NCI-H1436 (cell line): ENCODE measurements around the gene NAA30.
"Not testable (repeated sequence)": the region's sequence is repeated elsewhere in the genome, so short reads cannot be mapped to it uniquely, and the experiment has no call there.

Experiments
- DNase-seq: peaks from one replicate; lab custom pipeline; 2025; lab: John Stamatoyannopoulos, UW

The NAA30 gene

GRCh38 chr14:57390037-57390805 is at the start of gene NAA30:
NAA30 (plus strand) TSS chr14:57390586; CDS start chr14:57390958, 372 bp downstream.
- DNase-seq: peak; percentile 93

- DNase-seq: not testable (repeated sequence)
Measured at GRCh38 chr14:57343545-57344297, 46.7 kb upstream of the NAA30 start.

- no peak for DNase-seq
Measured at GRCh38 chr14:57345106-57345505, 45.3 kb upstream of the NAA30 start.

GRCh38 chr14:57346741-57347140 is 43.6 kb upstream of the NAA30 start:
- DNase-seq: peak; percentile 61

GRCh38 chr14:57352396-57353170 is 37.8 kb upstream of the NAA30 start:
- no peak for DNase-seq

GRCh38 chr14:57355081-57355800 is 35.1 kb upstream of the NAA30 start:
- DNase-seq: no peak

GRCh38 chr14:57362361-57362760 is 28.0 kb upstream of the NAA30 start:
- DNase-seq: no peak

GRCh38 chr14:57364659-57365450 is 25.5 kb upstream of the NAA30 start:
- no peak for DNase-seq

- DNase-seq: not testable (repeated sequence)
Measured at GRCh38 chr14:57370187-57370586, 20.2 kb upstream of the NAA30 start.

- DNase-seq: no peak
Measured at GRCh38 chr14:57371013-57371412, 19.4 kb upstream of the NAA30 start.

GRCh38 chr14:57375156-57375555 is 15.2 kb upstream of the NAA30 start:
- DNase-seq: no peak

GRCh38 chr14:57378661-57379060 is 11.7 kb upstream of the NAA30 start:
- no peak for DNase-seq

- DNase-seq: no peak
Measured at GRCh38 chr14:57380935-57381334, 9.5 kb upstream of the NAA30 start.

GRCh38 chr14:57382283-57382682 is 8.1 kb upstream of the NAA30 start:
- DNase-seq: no peak

GRCh38 chr14:57383125-57383745 is 7.2 kb upstream of the NAA30 start:
- DNase-seq: no peak

GRCh38 chr14:57388067-57388466 is 2.3 kb upstream of the NAA30 start:
- DNase-seq: no peak

GRCh38 chr14:57389646-57390036 is 745 bp upstream of the NAA30 start:
- no peak for DNase-seq

- no peak for DNase-seq
Measured at GRCh38 chr14:57390806-57391516, 575 bp downstream of the NAA30 start.

- DNase-seq: no peak
Measured at GRCh38 chr14:57391517-57392195, 1.3 kb downstream of the NAA30 start.
